Fibroblast of skin of back (primary cell): ENCODE data around the gene CNTLN.
"Not testable (repeated sequence)": the region's sequence is repeated elsewhere in the genome, so short reads cannot be mapped to it uniquely, and the experiment has no call there.

Source experiments
- DNase-seq: peaks from one replicate; pipeline ENCODE4 v3.0.0-alpha.2; 2013

The CNTLN gene

GRCh38 chr9:17191082-17191481 is 56.2 kb downstream of the CNTLN start:
- DNase-seq = peak; percentile 65

GRCh38 chr9:17204611-17205152 is 69.8 kb downstream of the CNTLN start:
- DNase-seq = no peak

- DNase-seq = no peak
Measured at GRCh38 chr9:17216011-17216410, 81.2 kb downstream of the CNTLN start.

GRCh38 chr9:17216646-17217045 is 81.8 kb downstream of the CNTLN start:
- DNase-seq = no peak

GRCh38 chr9:17217272-17217671 is 82.4 kb downstream of the CNTLN start:
- DNase-seq = no peak

- DNase-seq = no peak
Measured at GRCh38 chr9:17219261-17219660, 84.4 kb downstream of the CNTLN start.

GRCh38 chr9:17222932-17223331 is 88.1 kb downstream of the CNTLN start:
- no peak for DNase-seq

GRCh38 chr9:17225407-17225806 is 90.6 kb downstream of the CNTLN start:
- DNase-seq = no peak

GRCh38 chr9:17229945-17230560 is 95.2 kb downstream of the CNTLN start:
- DNase-seq = no peak

GRCh38 chr9:17230646-17231045 is 95.8 kb downstream of the CNTLN start:
- no peak for DNase-seq

GRCh38 chr9:17236147-17236546 is 101.3 kb downstream of the CNTLN start:
- no peak for DNase-seq

- DNase-seq = no peak
Measured at GRCh38 chr9:17246770-17247169, 111.9 kb downstream of the CNTLN start.

- no peak for DNase-seq
Measured at GRCh38 chr9:17251100-17251499, 116.3 kb downstream of the CNTLN start.

- DNase-seq = not testable (repeated sequence)
Measured at GRCh38 chr9:17268531-17269188, 133.8 kb downstream of the CNTLN start.

GRCh38 chr9:17269799-17270198 is 135.0 kb downstream of the CNTLN start:
- DNase-seq = no peak

GRCh38 chr9:17272536-17272935 is 137.7 kb downstream of the CNTLN start:
- no peak for DNase-seq

GRCh38 chr9:17280350-17281012 is 145.6 kb downstream of the CNTLN start:
- peak; percentile 1 for DNase-seq

GRCh38 chr9:17290673-17291072 is 155.8 kb downstream of the CNTLN start:
- DNase-seq = not testable (repeated sequence)

GRCh38 chr9:17291766-17292165 is 156.9 kb downstream of the CNTLN start:
- peak; percentile 43 for DNase-seq

- DNase-seq = no peak
Measured at GRCh38 chr9:17293685-17294084, 158.8 kb downstream of the CNTLN start.

- no peak for DNase-seq
Measured at GRCh38 chr9:17294822-17295624, 160.2 kb downstream of the CNTLN start.

GRCh38 chr9:17315341-17315740 is 180.5 kb downstream of the CNTLN start:
- peak; percentile 46 for DNase-seq

GRCh38 chr9:17318821-17319320 is 184.0 kb downstream of the CNTLN start:
- DNase-seq = peak; percentile 8
